ENCODE measurements around the gene ARPP21. TPM values are rescaled to one million over a fixed set of nuclear protein-coding genes. Genes with fewer than 3 reads are reported as not detected.

Gene ARPP21
- total and polyA plus RNA-seq, 2 donors (not counting 3 experiments of a cell fraction or from before 2014, with no cell fraction given) = not detected

DNA sequence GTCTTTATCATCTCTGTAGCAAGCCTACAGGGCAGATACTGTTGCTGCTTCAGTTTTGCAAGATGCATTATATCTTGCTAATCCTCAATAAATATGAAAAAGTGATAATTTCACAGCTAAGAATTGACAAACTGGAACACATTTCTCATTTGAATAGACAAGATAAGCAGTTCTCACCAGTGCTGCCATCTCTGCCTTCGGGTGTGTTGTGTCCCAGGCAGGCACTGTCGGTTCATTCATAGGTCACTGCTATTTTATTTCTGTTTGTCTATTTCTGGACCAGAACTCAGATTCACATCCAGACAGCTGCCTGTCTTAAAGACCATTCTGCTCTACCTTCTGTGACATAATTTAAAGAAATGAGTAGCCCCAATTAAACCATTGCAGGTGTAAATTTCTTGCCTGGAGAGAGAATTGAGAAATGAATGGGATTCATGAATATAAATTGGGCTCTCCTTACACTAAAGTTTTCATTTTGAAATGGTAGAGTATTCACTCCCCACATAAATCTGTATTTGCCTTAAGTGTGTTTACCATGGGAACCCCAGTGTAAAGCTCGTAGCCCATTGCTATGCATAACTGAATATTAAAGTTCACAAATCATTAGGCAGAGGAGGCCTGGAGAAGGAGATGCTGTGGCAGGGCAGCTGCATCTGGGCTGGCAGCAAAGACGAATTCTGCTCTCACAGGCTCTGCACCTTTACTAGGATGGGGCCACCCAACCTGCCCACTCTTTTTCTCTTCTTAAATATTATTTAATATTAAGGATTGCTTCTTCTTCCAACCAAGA is 149.9 kb downstream of the ARPP21 start:
- no peaks in the 10 kb centered on the region for H3K79me2 ChIP-seq (ENCODE audit: control insufficient read depth, insufficient read depth, low read length)
- no peaks in the 10 kb centered on the region for H3K36me3 ChIP-seq (ENCODE audit: control insufficient read depth in 2 of 2, extremely low read depth in 1 of 2, insufficient read depth in 2 of 2, low read length in 2 of 2)
- H3K4me2 ChIP-seq (ENCODE audit: insufficient read depth, low read length) = no peak overlapping the region
- no peak overlapping the region for H2AFZ ChIP-seq (ENCODE audit: low read depth, low read length)
- POLR2A ChIA-PET = no interaction called here
- CTCF ChIA-PET = interaction anchor here (1.0 kb wide), 1 partner anchor 16 kb away, joined by 4 read pairs; no protein-coding TSS in a partner anchor
- no peaks in the 10 kb centered on the region for H3K4me1 ChIP-seq (ENCODE audit: control insufficient read depth, extremely low read depth, insufficient read depth, low read length)
- BruUV-seq (replicated peaks) = no TSS peak
- dilution Hi-C loops (cut with MboI; ENCODE audit: extremely low pct_ligation_motif_present, low sequenced_read_pairs) (no loop called here), intact Hi-C loops (cut with micrococcal nuclease) (no loop called here)
- no peaks in the 10 kb centered on the region for H3K9me1 ChIP-seq (replicated peaks; ENCODE audit: control insufficient read depth, extremely low read depth, insufficient read depth, low read length)
- H3K9ac ChIP-seq (replicated peaks; ENCODE audit: extremely low read depth, insufficient read depth, low read length) = no peak overlapping the region
- no peak overlapping the region for H3K27ac ChIP-seq (ENCODE audit: insufficient read depth, low read depth, low read length)
- H3K9me3 ChIP-seq (replicated peaks; ENCODE audit: control insufficient read depth, insufficient read depth, low read length) = no peaks in the 10 kb centered on the region
- FAIRE-seq (no peak), DNase-seq (ENCODE audit: low read depth, low spot score) (no peak)
- no peaks in the 10 kb centered on the region for H4K20me1 ChIP-seq (replicated peaks; ENCODE audit: control insufficient read depth, extremely low read depth, insufficient read depth, low read length)
- no peaks in the 10 kb centered on the region for H3K27me3 ChIP-seq (ENCODE audit: control insufficient read depth in 2 of 2, insufficient read depth in 2 of 2, low read length in 2 of 2)
- H3K4me3 ChIP-seq (replicated peaks in 1 of 3; ENCODE audit: insufficient read depth in 1 of 3, low read depth in 1 of 3, low read length in 3 of 3) = no peak overlapping the region
- no peak for TF ChIP-seq EZH2 (IDR thresholded peaks at IDR 0.05; ENCODE audit: borderline replicate concordance, low read depth, low read length, severe bottlenecking)
- no peak for TF ChIP-seq GATA2 (IDR thresholded peaks at IDR 0.05; ENCODE audit: insufficient read depth, insufficient read length, low read depth, low read length)

DNA sequence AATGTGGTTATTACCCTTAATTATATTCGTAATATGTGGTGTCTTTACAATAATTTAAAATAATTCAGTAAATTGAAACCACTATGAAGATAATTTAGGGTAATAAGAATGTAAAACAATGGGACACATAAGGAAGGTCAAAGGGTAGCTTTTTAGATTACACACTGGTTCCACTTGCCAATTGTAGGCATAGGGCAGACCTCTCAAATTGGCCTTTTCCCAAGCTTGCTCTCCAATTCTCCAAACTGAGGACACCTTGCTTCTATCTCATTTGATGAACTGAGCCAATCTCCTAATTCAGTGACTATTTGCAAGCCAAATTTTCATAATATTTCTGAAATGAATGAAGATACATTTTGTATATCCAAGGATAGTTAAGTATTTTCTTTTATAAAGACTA is 151.4 kb downstream of the ARPP21 start:
- Histone ChIP-seq H3K79me2 (ENCODE audit: control insufficient read depth, insufficient read depth, low read length) (no peaks in the 10 kb centered on the region), H2AFZ (ENCODE audit: low read depth, low read length) (no peak overlapping the region), H4K20me1 (replicated peaks; ENCODE audit: control insufficient read depth, extremely low read depth, insufficient read depth, low read length) (no peaks in the 10 kb centered on the region), H3K27ac (ENCODE audit: insufficient read depth, low read depth, low read length) (no peak overlapping the region), H3K9me3 (replicated peaks; ENCODE audit: control insufficient read depth, insufficient read depth, low read length) (no peaks in the 10 kb centered on the region), H3K4me3 (replicated peaks in 1 of 3; ENCODE audit: insufficient read depth in 1 of 3, low read depth in 1 of 3, low read length in 3 of 3) (no peak overlapping the region), H3K36me3 (ENCODE audit: control insufficient read depth in 2 of 2, extremely low read depth in 1 of 2, insufficient read depth in 2 of 2, low read length in 2 of 2) (no peaks in the 10 kb centered on the region), H3K9ac (replicated peaks; ENCODE audit: extremely low read depth, insufficient read depth, low read length) (no peak overlapping the region), H3K4me2 (ENCODE audit: insufficient read depth, low read length) (no peak overlapping the region), H3K4me1 (ENCODE audit: control insufficient read depth, extremely low read depth, insufficient read depth, low read length) (no peaks in the 10 kb centered on the region), H3K9me1 (replicated peaks; ENCODE audit: control insufficient read depth, extremely low read depth, insufficient read depth, low read length) (no peaks in the 10 kb centered on the region), H3K27me3 (ENCODE audit: control insufficient read depth in 2 of 2, insufficient read depth in 2 of 2, low read length in 2 of 2) (no peaks in the 10 kb centered on the region)
- POLR2A ChIA-PET = no interaction called here
- DNase-seq (ENCODE audit: low read depth, low spot score) (no peak), FAIRE-seq (no peak)
- CTCF ChIA-PET = no interaction called here
- TF ChIP-seq POLR2AphosphoS5 (IDR thresholded peaks at IDR 0.05; ENCODE audit: insufficient read depth, low read depth, low read length) (no peak), FOS (IDR thresholded peaks at IDR 0.05; ENCODE audit: borderline replicate concordance, insufficient read depth, low read length) (no peak), JUN (IDR thresholded peaks at IDR 0.05; ENCODE audit: borderline replicate concordance, insufficient read depth, insufficient read length, low read depth) (no peak), EZH2 (IDR thresholded peaks at IDR 0.05; ENCODE audit: borderline replicate concordance, low read depth, low read length, severe bottlenecking) (no peak), MYC (IDR thresholded peaks at IDR 0.05; ENCODE audit: low read depth, low read length) (no peak), POLR2A (IDR thresholded peaks at IDR 0.05; ENCODE audit: low read depth, low read length) (no peak), GATA2 (IDR thresholded peaks at IDR 0.05; ENCODE audit: insufficient read depth, insufficient read length, low read depth, low read length) (no peak)
- TF ChIP-seq, protein P1, sequence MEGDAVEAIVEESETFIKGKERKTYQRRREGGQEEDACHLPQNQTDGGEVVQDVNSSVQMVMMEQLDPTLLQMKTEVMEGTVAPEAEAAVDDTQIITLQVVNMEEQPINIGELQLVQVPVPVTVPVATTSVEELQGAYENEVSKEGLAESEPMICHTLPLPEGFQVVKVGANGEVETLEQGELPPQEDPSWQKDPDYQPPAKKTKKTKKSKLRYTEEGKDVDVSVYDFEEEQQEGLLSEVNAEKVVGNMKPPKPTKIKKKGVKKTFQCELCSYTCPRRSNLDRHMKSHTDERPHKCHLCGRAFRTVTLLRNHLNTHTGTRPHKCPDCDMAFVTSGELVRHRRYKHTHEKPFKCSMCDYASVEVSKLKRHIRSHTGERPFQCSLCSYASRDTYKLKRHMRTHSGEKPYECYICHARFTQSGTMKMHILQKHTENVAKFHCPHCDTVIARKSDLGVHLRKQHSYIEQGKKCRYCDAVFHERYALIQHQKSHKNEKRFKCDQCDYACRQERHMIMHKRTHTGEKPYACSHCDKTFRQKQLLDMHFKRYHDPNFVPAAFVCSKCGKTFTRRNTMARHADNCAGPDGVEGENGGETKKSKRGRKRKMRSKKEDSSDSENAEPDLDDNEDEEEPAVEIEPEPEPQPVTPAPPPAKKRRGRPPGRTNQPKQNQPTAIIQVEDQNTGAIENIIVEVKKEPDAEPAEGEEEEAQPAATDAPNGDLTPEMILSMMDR (IDR thresholded peaks at IDR 0.05; ENCODE audit: extremely low read depth in 1 of 2, insufficient read depth in 1 of 2, low read depth in 1 of 2, low read length in 2 of 2) = no peak
- dilution Hi-C loops (cut with MboI; ENCODE audit: extremely low pct_ligation_motif_present, low sequenced_read_pairs) = no loop called here
- BruUV-seq (replicated peaks) = no TSS peak
- intact Hi-C loops (cut with micrococcal nuclease) = no loop called here

Data from endothelial cell of umbilical vein (primary cell).